Ecto neural progenitor cell (in vitro differentiated cells): ENCODE results near the gene BST2.
A peak's percentile ranks its signal among the peaks of the same experiment; 100 is the strongest.

Source experiments
- DNase-seq: peaks from one replicate; pipeline ENCODE4 v3.0.0-alpha.2; 2018; ENCODE audit warnings: low spot score

BST2 gene

DNA sequence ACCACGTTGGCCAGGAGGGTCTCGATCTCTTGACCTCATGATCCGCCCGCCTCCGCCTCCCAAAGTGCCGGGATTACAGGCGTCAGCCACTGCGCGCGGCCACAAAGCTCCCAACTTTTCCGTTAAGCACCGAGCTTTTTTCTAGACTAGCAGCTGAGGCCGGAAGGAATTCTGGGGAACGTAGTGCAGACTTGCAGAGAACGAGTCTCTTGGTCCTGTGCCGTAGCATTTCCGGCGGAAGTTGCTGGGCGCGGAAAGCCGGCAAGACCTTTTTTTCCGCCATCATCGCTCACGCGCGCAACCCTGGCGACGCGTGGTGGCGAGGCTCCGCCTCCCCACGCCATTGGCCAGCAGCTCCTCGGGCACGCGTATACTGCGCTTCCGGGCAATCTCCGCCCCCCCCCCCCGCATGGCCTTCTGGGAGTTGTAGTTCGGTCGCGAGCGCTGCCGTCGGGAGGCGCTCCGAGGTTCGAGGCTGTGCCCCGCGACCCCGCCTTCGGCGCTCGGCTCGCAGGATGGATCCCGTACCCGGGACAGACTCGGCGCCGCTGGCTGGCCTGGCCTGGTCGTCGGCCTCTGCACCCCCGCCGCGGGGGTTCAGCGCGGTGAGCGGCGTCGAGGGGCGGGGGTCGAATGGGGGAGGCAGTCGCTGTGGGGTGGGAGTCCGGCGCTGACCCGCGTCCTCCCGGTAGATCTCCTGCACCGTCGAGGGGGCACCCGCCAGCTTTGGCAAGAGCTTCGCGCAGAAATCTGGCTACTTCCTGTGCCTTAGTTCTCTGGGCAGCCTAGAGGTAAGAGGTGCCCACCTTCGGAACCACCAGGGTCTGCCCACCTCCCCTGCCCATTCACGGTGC is 14.4 kb upstream of the BST2 start, which contains the start of gene MVB12A:
Gene MVB12A, plus strand, starts transcription at position 427 of the 854 bp plus-strand sequence. Its CDS starts 89 bp downstream, at position 516.
- DNase-seq, result peak; percentile 99

DNA sequence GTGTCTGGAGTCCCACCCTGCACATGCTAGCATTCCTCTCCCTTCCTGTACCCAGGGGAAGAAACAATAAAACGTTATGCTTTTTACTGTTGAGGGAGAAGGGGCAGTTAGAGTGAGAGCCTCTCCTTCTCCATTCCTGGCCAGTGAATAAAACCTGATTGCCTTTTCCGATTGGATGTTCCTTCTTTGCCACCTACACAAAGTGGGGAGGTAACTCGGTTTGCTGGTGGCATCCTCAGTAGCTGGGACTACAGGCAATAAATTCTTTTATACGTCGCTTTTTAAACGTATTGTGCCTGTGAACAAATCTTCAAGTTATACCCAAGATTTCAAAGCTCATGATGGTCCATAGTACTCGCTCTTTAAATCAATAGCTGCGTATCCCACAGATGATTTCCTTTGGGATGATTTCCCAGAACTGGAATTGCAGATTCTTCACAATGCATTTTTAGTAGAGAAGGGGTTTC is 13.8 kb upstream of the BST2 start:
- DNase-seq, result no peak

DNA sequence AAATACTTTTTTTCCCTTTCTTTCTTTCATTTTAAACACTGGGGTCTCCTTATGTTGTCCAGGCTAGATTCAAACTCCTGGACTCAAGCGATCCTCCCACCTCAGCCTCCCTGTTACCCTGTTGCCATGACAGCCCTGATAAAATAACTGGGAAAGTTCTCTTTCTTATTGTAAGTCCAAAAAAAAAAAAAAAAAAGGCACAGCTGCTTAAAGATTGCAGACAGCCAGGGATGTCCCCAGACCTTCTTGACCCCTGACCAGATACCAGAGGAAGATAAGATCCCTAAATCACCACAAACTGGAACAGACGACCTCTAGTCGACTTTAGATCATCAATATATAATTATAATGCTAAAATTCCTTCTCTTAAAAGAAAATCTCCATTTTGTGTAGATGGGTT is 13.3 kb upstream of the BST2 start:
- DNase-seq, result no peak

DNA sequence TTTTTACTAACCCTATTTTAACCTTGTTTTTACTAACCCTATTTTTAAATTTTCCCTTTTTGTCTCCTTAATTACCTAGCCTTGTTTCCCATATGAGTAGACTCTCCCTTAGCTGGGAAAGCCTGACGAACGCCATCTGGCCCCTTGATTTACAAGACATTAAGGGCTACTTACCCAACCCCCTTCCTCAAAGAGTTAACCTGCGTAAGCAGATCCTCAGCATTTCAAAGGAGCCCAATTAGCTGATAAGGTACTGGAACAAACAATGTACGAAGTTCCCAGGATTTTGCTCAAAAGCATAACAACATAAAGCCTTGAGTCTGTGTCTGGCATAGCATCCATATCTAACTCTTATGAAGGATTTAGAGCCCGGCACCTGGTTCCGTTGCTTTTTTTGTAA is 9.7 kb upstream of the BST2 start:
- DNase-seq, result no peak

DNA sequence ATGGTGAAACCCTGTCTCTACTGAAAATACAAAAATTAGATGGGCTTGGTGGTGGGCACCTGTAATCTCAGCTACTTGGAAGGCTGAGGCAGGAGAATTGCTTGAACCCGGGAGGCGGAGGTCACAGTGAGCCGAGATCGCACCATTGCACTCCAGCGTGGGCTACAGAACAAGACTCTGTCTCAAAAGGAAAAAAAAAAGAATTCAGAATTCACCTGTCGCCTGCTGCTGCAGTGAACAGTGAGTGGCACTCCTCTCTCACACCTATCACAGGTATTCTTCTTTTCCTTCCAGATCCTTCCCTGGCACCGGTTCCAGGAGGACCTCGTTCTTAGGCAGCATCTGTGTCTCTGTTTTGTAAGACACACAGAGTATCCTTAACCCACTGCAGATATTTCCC is 8.7 kb upstream of the BST2 start:
- DNase-seq, result no peak

DNA sequence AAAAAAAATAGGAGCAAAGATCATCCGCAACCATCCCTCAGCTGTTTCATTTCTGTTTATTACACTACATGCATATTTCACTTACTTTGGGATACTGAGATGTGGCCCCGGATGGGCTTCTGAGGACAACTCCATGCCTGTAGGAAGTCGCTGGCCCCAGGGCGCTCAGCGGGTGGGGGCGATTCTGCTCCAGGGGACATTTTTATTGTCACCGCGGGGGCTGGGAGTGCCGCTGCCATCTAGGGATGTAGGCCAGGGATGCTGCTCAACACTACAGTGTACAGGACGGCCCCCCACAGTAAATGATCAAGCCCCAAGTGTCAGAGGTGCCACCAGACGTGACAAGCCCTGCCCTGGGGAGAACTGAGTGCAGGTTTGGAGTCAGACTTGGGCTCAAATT is 6.4 kb upstream of the BST2 start:
- DNase-seq, result no peak

DNA sequence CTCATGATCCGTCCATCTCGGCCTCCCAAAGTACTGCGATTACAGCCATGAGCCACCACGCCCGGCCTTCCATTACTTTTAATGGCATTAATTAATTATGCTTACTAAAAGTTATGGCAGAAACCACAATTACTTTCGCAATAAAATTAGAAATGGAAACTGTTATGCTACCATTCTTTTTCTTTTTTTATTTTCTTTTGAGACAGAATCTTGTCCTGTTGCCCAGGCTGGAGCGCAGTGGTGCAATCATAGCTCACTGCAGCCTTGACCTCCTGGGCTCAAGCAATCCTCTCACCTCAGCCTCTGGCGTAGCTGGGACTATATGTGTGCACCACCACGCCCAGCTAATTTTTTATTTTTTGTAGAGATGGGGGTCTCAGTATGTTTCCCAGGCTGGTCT is 4.6 kb upstream of the BST2 start:
- DNase-seq, result no peak

DNA sequence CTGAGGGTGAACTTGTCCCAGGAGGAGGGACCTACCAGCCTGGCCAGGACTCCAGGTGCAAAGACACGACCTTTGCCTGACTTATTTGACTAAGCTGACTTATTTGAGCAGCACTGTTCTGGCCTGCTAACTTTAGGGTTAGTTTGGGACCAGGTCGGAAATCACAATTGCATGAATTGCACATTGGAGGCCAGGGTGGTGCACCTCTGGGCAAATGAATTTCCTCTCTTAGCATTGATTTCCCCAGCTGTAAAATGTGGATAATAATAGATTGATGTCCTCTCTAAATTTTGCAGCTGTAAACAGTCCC is 1.4 kb upstream of the BST2 start:
- DNase-seq, result no peak

DNA sequence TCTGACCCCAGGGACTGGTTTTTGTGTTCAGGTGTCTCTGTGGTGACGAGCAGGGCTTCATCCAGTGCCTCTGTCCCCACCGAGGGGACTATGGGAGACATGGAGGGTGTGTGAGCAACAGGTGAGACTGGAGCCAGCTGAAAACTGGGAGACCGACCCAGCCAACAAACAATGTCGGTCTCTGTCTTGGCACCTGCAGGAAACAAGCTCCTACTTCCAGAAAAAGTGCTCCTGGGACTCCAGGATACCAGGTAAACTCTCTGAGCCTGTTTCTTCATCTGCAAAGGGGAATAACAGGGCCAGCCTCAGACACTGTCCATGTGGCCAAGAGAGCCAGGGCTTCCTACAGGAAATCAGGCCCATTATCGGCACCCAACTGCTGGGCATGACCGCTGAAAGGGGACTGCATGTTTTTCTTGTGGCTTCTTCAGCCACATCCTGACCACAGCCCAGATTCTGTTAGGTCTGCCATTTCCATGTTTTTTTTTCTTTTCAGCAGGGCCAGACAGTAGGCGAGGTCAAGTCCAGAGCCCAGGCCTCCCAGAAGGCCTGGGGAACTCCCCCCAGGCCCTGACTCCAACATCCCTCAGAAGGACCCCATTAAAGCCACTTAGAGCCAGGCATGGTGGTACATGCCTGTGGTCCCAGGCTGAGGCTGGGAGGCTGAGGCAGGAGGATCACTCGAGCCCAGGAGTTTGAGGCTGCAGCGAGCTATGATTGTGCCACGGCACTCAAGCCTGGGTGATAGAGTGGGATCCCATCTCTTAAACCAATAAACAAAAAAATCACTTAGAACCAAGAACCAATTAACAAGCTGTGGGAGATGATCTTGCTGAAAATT is 836 bp upstream of the BST2 start:
- DNase-seq, result no peak

DNA sequence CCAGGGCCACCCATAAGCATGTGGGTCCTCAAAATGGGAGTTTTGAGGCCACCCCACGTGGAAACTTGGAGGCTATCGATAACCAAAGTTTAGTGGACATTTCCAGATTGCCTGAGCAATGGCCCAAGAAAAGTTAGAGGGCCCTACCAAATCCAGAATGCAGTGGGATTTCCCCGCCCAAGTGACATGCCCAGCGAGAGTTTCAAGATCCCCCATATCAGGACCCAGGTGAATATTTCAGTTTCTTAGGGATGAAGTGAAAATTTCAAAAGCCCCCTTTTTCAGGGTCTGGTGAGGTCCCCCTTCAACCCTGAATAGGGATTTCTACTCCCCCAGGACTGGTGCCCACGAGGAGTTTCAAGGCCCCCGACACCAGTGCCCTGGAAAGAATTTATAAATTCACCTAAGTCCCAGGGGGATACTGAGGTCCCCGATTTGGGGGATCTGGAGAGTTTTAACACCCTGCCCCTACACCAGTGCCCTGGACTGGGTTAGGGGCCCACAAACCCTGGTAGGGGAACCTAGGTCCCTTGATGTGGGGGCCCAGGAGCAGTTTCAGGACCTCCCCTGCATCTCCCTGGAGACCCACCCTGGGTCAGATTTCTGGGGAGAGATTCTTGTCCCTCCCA is 695 bp downstream of the BST2 start:
- no peak for DNase-seq

DNA sequence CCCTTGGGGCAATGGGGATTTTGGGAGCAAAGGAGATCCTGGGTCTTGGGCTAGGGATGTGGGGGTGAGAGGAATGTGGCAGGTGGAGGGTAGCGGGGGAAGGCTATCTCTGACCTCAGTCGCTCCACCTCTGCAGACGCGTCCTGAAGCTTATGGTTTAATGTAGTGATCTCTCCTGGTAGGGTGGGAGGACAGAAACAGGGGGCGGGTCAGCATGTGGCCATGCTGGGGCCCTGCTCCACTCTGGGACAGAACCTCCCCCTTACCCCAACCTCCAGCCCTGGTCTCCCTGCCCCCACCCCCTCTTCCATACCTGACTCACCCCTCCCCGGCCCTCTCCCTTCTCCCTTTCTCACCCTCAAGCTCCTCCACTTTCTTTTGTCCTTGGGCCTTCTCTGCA is 1.4 kb downstream of the BST2 start:
- no peak for DNase-seq

DNA sequence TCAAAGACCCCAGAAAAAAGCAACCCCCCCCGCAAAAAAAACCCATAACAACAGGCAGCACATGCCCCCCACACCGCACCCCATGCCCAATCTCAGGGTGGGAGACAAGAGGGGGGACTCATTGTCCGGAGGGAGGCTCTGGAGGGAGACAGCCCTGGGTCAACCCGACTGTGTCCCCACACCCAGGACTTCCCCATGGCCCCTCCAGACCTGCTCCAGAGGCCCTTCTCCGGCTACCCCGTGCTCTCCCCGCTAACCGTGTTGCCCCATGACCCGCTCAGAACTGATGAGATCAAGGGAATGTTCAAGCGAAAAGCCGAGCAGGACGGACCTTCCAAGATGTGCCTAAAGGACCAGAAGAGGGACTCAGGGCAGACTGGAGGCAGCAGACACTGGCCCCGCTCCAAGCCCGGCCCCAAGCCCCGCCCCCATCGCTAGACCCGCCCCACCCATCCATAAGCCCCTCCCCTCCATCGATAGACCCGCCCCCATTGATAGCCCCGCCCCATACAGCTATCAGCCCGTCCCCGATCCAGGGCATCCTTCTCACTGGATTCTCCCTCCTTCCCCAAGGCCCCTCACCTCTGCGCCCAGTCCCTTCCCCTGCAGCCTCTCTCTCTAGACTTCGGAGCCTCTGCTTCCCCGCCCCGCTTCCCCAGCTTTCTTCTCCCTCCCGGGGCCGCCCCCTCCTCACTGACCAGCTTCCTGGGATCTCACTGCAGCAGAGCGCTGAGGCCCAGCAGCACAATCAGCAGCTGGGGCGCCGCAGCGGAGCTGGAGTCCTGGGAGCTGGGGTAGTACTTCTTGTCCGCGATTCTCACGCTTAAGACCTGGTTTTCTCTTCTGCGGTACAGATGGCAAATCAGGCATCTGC is 2.2 kb downstream of the BST2 start:
- peak; percentile 90 for DNase-seq

DNA sequence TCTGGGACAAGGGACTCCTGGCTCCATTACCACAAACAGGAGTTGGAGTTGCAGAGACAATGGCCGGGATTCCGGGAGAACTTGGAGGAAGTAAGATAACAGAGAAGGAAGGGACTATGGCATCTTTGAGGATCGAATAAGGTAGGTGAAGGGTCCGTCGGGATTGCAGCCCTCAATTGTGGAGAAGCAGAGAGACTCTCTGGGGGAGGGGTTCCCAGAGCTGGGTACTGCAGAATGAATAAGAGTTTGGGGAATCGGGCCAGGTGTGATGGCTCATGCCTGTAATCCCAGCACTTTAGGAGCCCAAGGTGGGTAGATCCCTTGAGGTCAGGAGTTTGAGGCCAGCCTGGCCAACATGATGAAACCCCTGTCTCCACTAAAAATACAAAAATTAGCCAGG is 3.8 kb downstream of the BST2 start:
- no peak for DNase-seq

DNA sequence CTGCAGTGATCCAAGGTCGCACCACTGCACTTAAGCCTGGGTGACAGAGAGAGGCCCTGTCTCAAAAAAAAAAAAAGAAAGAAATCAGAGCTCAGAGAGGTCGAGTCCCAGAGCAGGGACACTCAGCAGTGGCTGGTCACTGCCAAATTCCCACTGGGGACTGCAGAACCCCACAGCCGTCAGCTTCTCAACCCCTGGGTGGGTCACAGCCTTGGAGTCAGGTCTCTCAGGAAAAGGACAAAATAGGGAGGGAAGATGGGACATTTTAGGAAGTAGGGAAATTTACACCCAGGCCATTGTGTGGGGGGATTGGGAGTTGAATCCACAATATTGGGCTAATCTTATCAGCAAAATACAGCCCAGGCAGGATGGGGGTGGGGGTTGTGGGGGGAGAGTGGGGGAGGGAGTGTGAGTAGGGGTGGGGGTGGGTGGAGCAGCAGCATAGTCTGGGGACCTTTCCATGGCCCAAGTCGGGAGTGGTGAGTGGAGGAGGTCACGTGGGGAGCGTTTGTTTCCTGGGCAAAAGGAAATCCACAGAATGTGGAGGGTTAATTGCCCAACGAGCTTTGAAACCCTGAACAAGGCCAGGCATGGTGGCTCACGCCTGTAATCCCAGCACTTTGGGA is 6.4 kb downstream of the BST2 start:
- no peak for DNase-seq

DNA sequence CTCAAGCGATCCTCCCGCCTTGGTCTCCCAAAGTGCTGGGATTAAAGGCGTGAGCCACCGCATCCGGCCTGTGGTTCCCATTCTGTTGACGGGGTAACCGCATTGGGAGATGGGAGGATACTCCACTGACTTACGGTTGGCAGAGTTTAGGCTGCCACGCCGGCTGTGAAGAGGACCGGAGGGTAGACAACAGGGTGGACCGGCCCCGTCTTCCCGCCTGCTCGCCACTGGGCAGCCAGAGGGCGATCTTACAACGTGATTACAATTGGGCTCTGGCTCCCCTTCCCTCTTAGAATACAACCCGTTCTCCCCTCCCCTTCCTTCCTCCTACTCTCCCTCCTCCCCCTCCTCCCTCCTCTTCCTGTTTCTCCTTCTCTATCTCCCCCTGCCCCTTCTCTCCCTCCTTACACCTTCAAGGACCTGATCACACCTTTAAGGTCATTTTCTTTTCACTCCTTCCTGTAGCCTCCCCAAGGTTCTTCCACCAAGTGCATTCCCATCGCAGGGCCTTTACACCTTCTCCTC is 10.5 kb downstream of the BST2 start:
- DNase-seq, result peak; percentile 72

DNA sequence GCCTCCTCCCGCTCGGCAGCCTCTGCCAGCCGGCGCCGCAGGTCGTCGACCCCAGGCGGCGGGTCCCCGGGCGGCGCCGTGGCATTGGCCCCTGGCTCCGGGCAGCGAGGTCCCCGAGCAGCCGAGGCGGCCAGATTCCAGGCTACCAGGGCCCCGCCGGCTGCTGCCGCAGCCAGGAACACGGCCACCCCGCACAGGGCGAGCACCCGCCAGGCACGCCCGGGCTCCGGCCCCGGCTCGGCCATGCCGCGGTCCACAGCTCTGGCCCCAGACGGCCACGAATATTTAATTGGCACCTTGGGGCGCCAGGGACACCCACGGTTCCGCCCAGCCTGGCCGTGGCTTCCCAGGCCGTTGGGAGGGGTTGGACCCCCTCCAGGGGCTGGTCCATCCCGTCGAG is 11.5 kb downstream of the BST2 start, which contains the start of gene CCDC194:
Gene CCDC194, minus strand, starts transcription at position 283 of the 400 bp plus-strand sequence. Its CDS starts 38 bp downstream, at position 245.
- no peak for DNase-seq

DNA sequence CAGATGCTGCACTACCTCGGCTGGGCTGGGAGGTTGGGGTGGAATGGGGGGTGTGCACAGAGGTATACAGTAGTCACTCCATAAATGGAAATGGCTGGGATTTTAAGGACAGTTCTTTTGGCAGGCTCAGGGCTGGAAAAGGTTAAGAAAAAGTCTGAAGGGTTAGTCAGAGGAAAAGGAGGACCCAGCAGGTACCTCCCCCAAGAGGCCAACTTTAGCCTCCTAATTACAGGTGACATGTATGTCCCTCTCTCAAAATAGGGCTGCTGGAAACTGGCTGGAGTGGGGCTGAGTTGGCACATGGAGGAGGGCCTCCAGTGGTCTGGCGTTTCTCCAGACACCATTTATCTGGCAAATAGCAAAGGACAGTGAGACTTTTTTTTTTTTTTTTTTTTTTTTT is 12.4 kb downstream of the BST2 start:
- no peak for DNase-seq

DNA sequence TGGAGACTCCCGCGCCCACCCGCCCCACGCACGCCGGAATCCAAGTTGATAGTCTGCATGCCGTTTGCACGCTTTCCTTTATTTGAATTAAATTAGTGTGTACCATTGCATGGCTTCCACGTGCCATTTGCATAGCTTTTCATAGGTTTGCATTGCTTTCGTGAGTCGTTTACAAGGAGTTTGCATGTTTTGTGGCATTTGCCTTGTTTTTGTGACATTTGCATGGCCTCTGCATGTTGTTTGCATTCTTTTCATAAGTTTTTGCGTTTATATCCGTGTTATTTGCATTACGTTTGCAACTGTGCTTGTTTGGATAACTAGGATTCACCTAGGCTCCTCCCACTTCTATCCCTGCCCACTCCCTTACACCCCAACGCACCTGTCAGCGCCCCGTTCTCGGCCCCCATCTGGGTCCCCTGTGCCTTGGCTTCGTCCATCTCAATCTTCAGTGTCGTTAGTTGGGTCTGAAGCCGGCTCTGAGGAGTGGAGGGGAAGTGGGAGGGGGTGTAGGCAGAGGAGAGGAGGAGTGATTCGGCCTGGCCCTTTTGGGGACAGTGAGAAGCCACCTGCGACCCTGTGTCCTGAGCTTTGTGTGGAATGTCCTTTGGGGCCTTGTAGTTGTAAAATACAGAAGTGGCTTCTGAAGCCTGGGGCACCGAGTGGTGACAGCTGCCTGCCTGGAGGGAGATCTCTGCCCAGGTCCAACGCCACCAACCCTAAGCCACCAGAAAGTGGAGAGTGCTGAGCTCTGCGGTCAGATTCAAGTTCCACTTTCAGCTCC is 13.9 kb downstream of the BST2 start:
- no peak for DNase-seq

DNA sequence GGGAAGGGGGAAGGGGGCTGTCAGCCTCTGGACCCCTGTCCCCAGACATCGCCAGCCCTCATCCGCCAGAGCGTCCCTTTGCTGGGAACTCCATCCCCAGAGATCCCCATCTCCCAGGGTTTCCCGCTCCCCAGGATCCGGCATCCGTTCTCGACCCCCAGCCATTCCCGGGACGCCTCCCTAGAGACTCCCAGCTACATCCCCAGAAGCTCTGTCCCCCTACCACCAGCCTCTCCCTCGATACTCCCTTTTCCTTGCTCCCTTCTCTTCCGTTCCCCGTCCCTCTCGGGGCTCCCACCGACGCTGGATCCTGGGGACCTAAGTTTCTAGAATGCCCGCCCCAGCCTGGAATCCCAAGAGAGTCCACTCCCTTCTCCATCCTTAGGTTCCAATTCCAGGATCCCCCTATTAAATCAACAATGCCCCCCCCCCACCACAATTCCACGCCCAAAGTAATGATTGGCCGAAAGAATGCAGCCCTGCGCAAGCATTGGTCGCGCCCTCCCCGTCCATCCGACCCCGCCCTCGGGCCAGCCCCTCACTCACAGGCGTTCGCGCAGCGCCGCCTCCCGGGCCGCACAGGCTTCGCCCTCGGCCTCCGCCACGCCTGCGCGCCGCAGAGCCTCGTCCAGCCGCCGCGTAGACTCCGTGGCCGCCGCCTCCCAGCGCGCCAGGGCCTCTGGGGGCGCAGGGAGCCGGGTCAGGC is 14.6 kb downstream of the BST2 start:
- DNase-seq, result peak; percentile 96
